ENCODE measurements around the gene SEMA3F. TPM values are rescaled to one million over a fixed set of nuclear protein-coding genes. Genes with fewer than 3 reads are reported as not detected.

The SEMA3F gene
- total and polyA plus RNA-seq, 2 experiments from 2014 or later, result 21.8 to 27.6 TPM

Other genes starting within 250 kb of the SEMA3F start
- 12.8 TPM in 2 replicates for gene MON1A, start 225.5 kb upstream of the SEMA3F start, total RNA-seq
- 13.3 and 19.7 TPM in 2 replicates for gene MON1A, start 225.5 kb upstream of the SEMA3F start, polyA plus RNA-seq
- 51.5 and 121 TPM in 2 replicates for gene RBM6, start 215.2 kb upstream of the SEMA3F start, total RNA-seq
- 62.7 and 89.4 TPM in 2 replicates for gene RBM6, start 215.2 kb upstream of the SEMA3F start, polyA plus RNA-seq
- gene RBM5, start 66.4 kb upstream of the SEMA3F start, total RNA-seq, result 189 and 439 TPM in 2 replicates
- gene RBM5, start 66.4 kb upstream of the SEMA3F start, polyA plus RNA-seq, result 130 and 172 TPM in 2 replicates
- not detected in 2 replicates for gene GNAT1, start 36.3 kb downstream of the SEMA3F start, total RNA-seq
- not detected in 2 replicates for gene GNAT1, start 36.3 kb downstream of the SEMA3F start, polyA plus RNA-seq
- 9.5 and 14.7 TPM in 2 replicates for gene SLC38A3, start 49.9 kb downstream of the SEMA3F start, total RNA-seq
- 13.4 and 18.5 TPM in 2 replicates for gene SLC38A3, start 49.9 kb downstream of the SEMA3F start, polyA plus RNA-seq
- gene GNAI2, start 80.9 kb downstream of the SEMA3F start, total RNA-seq, result 160 and 179 TPM in 2 replicates
- gene GNAI2, start 80.9 kb downstream of the SEMA3F start, polyA plus RNA-seq, result 255 and 285 TPM in 2 replicates
- 16.7 and 25.9 TPM in 2 replicates for gene SEMA3B, start 113.8 kb downstream of the SEMA3F start, total RNA-seq
- gene SEMA3B, start 113.8 kb downstream of the SEMA3F start, polyA plus RNA-seq, result 20.6 and 23.1 TPM in 2 replicates
- gene LSMEM2, start 123.8 kb downstream of the SEMA3F start, total RNA-seq, result 26.4 and 29.2 TPM in 2 replicates
- gene LSMEM2, start 123.8 kb downstream of the SEMA3F start, polyA plus RNA-seq, result 16.4 and 18.1 TPM in 2 replicates
- gene IFRD2, start 137.1 kb downstream of the SEMA3F start, total RNA-seq, result 61.0 and 75.3 TPM in 2 replicates
- gene IFRD2, start 137.1 kb downstream of the SEMA3F start, polyA plus RNA-seq, result 106 and 110 TPM in 2 replicates
- 3.6 and 6.4 TPM in 2 replicates for gene HYAL3, start 144.1 kb downstream of the SEMA3F start, total RNA-seq
- 2.4 and 6.2 TPM in 2 replicates for gene HYAL3, start 144.1 kb downstream of the SEMA3F start, polyA plus RNA-seq
- gene NAA80, start 144.1 kb downstream of the SEMA3F start, total RNA-seq, result 28.5 and 40.4 TPM in 2 replicates
- 35.6 and 39.0 TPM in 2 replicates for gene NAA80, start 144.1 kb downstream of the SEMA3F start, polyA plus RNA-seq
- gene HYAL1, start 148.2 kb downstream of the SEMA3F start, total RNA-seq, result 3.4 and 5.0 TPM in 2 replicates
- 3.3 and 4.3 TPM in 2 replicates for gene HYAL1, start 148.2 kb downstream of the SEMA3F start, polyA plus RNA-seq
- 116 and 124 TPM in 2 replicates for gene HYAL2, start 167.4 kb downstream of the SEMA3F start, total RNA-seq
- 88.3 and 106 TPM in 2 replicates for gene HYAL2, start 167.4 kb downstream of the SEMA3F start, polyA plus RNA-seq
- gene TUSC2, start 172.9 kb downstream of the SEMA3F start, total RNA-seq, result 84.1 and 87.0 TPM in 2 replicates
- gene TUSC2, start 172.9 kb downstream of the SEMA3F start, polyA plus RNA-seq, result 66.4 and 76.6 TPM in 2 replicates
- 13.0 and 23.1 TPM in 2 replicates for gene RASSF1, start 185.5 kb downstream of the SEMA3F start, total RNA-seq
- 23.8 and 33.5 TPM in 2 replicates for gene RASSF1, start 185.5 kb downstream of the SEMA3F start, polyA plus RNA-seq
- gene ZMYND10, start 190.4 kb downstream of the SEMA3F start, total RNA-seq, result 0.56 and 2.8 TPM in 2 replicates
- 1.3 and 1.8 TPM in 2 replicates for gene ZMYND10, start 190.4 kb downstream of the SEMA3F start, polyA plus RNA-seq
- 33.2 and 34.6 TPM in 2 replicates for gene NPRL2, start 195.5 kb downstream of the SEMA3F start, total RNA-seq
- gene NPRL2, start 195.5 kb downstream of the SEMA3F start, polyA plus RNA-seq, result 51.9 and 64.4 TPM in 2 replicates
- gene CYB561D2, start 195.5 kb downstream of the SEMA3F start, total RNA-seq, result 10.7 and 26.4 TPM in 2 replicates
- gene CYB561D2, start 195.5 kb downstream of the SEMA3F start, polyA plus RNA-seq, result 15.7 and 23.8 TPM in 2 replicates
- gene TMEM115, start 204.2 kb downstream of the SEMA3F start, total RNA-seq, result 67.0 and 67.9 TPM in 2 replicates
- gene TMEM115, start 204.2 kb downstream of the SEMA3F start, polyA plus RNA-seq, result 48.2 and 57.9 TPM in 2 replicates